ENCODE measurements around the gene TICAM1. TPM values are rescaled to one million over a fixed set of nuclear protein-coding genes. Genes with fewer than 3 reads are reported as not detected.
"Not testable (repeated sequence)": the region's sequence is repeated elsewhere in the genome, so short reads cannot be mapped to it uniquely, and the experiment has no call there.

TICAM1 gene
- total and polyA plus RNA-seq, 10 donors, result 4.4 to 21.0 (median 12.1) TPM

DNA sequence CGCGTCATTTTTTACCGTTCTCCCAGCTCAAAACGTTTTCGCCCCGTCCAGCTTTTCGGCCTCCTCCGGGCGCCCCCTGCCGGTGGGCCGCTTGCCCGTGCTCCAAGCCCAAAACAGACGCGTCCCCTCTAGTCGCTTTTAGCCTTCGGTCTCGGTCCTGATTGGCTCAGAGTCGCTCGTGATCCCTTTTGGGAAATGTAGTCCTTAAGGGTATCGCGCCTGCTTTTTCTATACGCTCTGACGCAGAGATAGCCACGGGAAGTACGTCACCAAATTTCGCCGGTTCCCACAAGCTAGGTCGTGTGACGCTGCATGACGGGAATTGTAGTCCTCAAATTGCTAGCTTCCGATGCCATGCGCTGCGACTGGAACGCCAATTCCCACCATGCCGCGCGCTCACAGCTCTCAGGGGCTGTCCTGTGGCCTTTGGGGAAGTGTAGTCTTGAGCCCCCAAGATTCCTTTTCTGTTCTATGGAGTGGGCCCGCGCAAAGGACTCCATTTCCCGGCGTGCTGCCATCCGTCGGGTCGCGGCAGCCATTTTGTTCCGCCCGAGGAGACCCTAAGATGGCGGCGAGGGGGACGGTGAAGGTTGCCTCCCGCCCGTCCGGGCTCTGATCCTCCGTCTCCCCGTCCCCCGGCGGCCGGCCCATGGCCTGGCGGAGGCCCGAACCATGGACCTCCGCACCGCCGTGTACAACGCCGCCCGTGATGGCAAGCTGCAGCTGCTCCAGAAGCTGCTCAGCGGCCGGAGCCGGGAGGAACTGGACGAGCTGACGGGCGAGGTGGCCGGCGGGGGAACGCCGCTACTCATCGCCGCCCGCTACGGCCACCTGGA, 40.1 kb downstream of the TICAM1 start, which contains the start of gene FEM1A:
FEM1A (plus strand) TSS at position 552 of the 836 bp plus-strand sequence; CDS start at position 673, 121 bp downstream.
- H3K4me3 ChIP-seq, result peak within 1 kb of the TSS; percentile 85 to 99 (median 94)
- no peaks in the 10 kb centered on the region for H3K9me3 ChIP-seq
- DNase-seq, result peak; percentile 99
- H3K36me3 ChIP-seq, result peaks cover 0 to 41% (median 35%) of the 10 kb centered on the region in 6 donors
- H3K4me1 ChIP-seq, result peaks cover 18 to 54% (median 50%) of the 10 kb centered on the region in 6 donors
- 0 to 1% (median 0%) methylated on average over 42 to 80 of the region's 80 CpGs for WGBS, 5 donors
- TF ChIP-seq, protein P1, sequence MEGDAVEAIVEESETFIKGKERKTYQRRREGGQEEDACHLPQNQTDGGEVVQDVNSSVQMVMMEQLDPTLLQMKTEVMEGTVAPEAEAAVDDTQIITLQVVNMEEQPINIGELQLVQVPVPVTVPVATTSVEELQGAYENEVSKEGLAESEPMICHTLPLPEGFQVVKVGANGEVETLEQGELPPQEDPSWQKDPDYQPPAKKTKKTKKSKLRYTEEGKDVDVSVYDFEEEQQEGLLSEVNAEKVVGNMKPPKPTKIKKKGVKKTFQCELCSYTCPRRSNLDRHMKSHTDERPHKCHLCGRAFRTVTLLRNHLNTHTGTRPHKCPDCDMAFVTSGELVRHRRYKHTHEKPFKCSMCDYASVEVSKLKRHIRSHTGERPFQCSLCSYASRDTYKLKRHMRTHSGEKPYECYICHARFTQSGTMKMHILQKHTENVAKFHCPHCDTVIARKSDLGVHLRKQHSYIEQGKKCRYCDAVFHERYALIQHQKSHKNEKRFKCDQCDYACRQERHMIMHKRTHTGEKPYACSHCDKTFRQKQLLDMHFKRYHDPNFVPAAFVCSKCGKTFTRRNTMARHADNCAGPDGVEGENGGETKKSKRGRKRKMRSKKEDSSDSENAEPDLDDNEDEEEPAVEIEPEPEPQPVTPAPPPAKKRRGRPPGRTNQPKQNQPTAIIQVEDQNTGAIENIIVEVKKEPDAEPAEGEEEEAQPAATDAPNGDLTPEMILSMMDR (IDR thresholded peaks at IDR 0.05 in 8 of 11, conservative IDR thresholded peaks at IDR 0.05 in 3 of 11), result peak; percentile 99 to 100 (median 100)
- TF ChIP-seq POLR2AphosphoS5 (IDR thresholded peaks at IDR 0.05), result peak; percentile 91 to 93 (median 93)
- peak in 2 of 3 donors; percentile 40 to 68 for TF ChIP-seq POLR2A (IDR thresholded peaks at IDR 0.05)
- H3K27ac ChIP-seq, result peak within 1 kb of the TSS; percentile 88 to 98 (median 94)
- no peaks in the 10 kb centered on the region for H3K27me3 ChIP-seq (replicated peaks in 1 of 7)
- intact Hi-C loops (cut with DNase I; ENCODE audit: low total_unique reads), result loop anchor here (5.0 kb wide), 1 partner anchor 69 kb away; the partner anchor contains the start of gene DPP9

DNA sequence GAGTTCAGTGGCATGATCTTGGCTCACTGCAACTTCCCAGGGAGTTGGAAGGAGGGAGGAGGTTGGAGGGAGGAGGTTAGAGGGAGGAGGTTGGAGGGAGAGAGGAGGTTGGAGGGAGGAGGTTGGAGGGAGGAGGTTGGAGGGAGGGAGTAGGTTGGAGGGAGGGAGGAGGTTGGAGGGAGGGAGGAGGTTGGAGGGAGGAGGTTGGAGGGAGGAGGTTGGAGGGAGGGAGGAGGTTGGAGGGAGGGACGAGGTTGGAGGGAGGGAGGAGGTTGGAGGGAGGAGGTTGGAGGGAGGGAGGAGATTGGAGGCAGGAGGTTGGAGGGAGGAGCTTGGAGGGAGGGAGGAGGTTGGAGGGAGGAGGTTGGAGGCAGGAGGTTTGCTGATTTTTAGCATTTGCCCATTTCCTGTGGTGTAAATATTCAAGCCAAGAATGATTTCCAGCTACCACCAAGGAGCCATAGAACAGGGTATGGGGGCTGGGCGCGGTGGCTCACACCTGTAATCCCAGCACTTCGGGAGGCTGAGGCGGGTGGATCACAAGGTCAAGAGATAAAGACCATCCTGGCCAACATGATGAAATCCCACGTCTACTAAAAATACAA, 45.0 kb downstream of the TICAM1 start:
- H3K9me3 ChIP-seq, H3K36me3 ChIP-seq, H3K27ac ChIP-seq, DNase-seq, H3K4me3 ChIP-seq: not testable (repeated sequence)
- 81 to 88% (median 86%) methylated on average over 5 to 6 of the region's 6 CpGs for WGBS, 5 donors
- intact Hi-C loops (cut with DNase I; ENCODE audit: low total_unique reads), result loop anchor here (5.0 kb wide), 1 partner anchor 54 kb away; no protein-coding TSS in a partner anchor
- Histone ChIP-seq H3K4me1 (peaks cover 0 to 17% (median 5%) of the 10 kb centered on the region in 6 donors), H3K27me3 (replicated peaks in 1 of 7) (peaks cover 0 to 29% (median 0%) of the 10 kb centered on the region in 7 donors)

DNA sequence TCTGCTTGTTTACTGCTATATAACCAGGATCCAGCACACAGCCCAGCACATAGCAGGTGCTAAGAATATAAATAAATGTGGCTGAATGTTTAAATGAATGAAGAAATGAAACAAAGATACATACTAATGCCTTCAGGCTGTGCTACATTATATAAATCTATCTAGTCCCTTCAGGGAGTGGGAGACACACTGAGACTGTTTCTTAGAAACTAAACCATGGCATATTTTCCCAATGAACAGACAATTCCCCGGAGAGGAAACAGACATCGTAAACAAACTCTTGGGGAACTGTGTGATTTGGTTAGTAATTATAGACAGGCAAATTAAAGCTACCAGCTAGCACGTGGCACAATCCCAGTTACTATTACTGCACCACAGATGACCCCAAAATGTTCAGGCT, 49.7 kb downstream of the TICAM1 start:
- intact Hi-C loops (cut with DNase I; ENCODE audit: low total_unique reads), result no loop called here
- peaks cover 0 to 7% (median 2%) of the 10 kb centered on the region in 8 donors for H3K9me3 ChIP-seq
- H3K36me3 ChIP-seq, result no peaks in the 10 kb centered on the region
- H3K4me3 ChIP-seq, result no peak overlapping the region
- TF ChIP-seq POLR2A (IDR thresholded peaks at IDR 0.05) (no peak), POLR2AphosphoS5 (IDR thresholded peaks at IDR 0.05) (no peak)
- TF ChIP-seq, protein P1 (IDR thresholded peaks at IDR 0.05 in 8 of 11, conservative IDR thresholded peaks at IDR 0.05 in 3 of 11), result no peak
- H3K27ac ChIP-seq, result no peak overlapping the region
- 46 to 65% (median 52%) methylated on average over 3 of the region's 3 CpGs for WGBS, 5 donors
- peaks cover 0 to 9% (median 0%) of the 10 kb centered on the region in 6 donors for H3K4me1 ChIP-seq
- DNase-seq, result no peak
- peaks cover 0 to 31% (median 0%) of the 10 kb centered on the region in 7 donors for H3K27me3 ChIP-seq (replicated peaks in 1 of 7)

DNA sequence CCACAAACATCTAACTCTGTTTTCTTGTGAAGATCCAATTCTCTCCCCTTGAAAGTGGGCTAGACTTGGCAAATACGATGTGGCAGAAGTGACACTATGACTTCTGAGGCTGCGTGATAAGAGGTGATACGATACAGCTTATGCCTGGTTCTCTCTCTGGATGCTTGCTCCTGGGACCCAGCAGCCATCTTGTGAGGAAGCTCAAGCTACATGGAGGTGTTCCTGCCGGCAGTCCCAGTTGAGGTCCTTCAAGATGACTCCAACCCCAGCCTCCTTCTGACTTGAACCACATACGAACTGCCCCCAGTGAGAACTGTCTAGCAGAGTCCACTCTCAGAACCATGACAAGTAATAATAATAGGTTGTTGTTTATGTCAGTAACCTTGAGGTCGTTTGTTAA, 50.7 kb downstream of the TICAM1 start:
- Histone ChIP-seq H3K9me3 (peaks cover 0 to 7% (median 2%) of the 10 kb centered on the region in 8 donors), H3K4me3 (no peak overlapping the region), H3K27ac (no peak overlapping the region), H3K27me3 (replicated peaks in 1 of 7) (peaks cover 0 to 40% (median 0%) of the 10 kb centered on the region in 7 donors), H3K36me3 (no peaks in the 10 kb centered on the region), H3K4me1 (peaks cover 0 to 9% (median 0%) of the 10 kb centered on the region in 6 donors)
- TF ChIP-seq POLR2A (IDR thresholded peaks at IDR 0.05) (no peak), POLR2AphosphoS5 (IDR thresholded peaks at IDR 0.05) (no peak)
- DNase-seq, result no peak
- intact Hi-C loops (cut with DNase I; ENCODE audit: low total_unique reads), result no loop called here
- 78 to 85% (median 81%) methylated on average over 6 of the region's 6 CpGs for WGBS, 5 donors

DNA sequence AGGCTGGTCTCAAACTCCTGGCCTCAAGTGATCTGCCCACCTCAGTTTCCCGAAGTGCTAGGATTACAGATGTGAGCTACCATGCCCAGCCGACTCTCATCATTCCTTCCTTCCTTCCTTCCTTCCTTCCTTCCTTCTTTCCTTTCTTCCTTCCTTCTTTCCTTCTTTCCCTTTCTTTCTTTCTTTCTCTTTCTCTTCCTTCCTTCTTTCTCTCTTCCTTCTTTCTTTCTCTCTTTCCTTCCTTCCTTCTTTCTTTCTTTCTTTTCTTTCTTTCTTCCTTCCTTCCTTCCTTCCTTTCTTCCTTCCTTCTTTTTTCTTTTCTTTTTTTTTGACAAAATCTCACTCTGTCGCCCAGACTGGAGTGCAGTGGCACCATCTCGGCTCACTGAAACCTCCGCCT, 53.4 kb downstream of the TICAM1 start:
- H3K27me3 ChIP-seq (replicated peaks in 1 of 7), result peaks cover 0 to 36% (median 0%) of the 10 kb centered on the region in 7 donors
- H3K27ac ChIP-seq; DNase-seq; intact Hi-C loops (cut with DNase I; ENCODE audit: low total_unique reads); H3K9me3 ChIP-seq; H3K36me3 ChIP-seq; H3K4me3 ChIP-seq; H3K4me1 ChIP-seq: not testable (repeated sequence)
- 71 to 84% (median 72%) methylated on average over 5 of the region's 5 CpGs for WGBS, 5 donors
